Measurements from ENCODE around the gene ARL14EP.

GRCh38 chr11:30322826-30323710 lies at the start of gene ARL14EP:
- TF ChIP-seq POLR2AphosphoS5 (IDR thresholded peaks at IDR 0.05; ENCODE audit: borderline replicate concordance, low read depth, low read length) (peak; percentile 97), EZH2 (IDR thresholded peaks at IDR 0.05) (no peak)

All from SK-N-MC (cell line).